ENCODE data around the gene PPCDC.

GRCh38 chr15:75007216-75007615 lies 16.2 kb upstream of the PPCDC start:
- no peak for TF ChIP-seq CTCF (IDR thresholded peaks at IDR 0.05)
- TF ChIP-seq POLR2A (IDR thresholded peaks at IDR 0.05), result no peak
